Measurements from ENCODE around the gene CAMKMT. TPM values are rescaled to one million over a fixed set of nuclear protein-coding genes. Genes with fewer than 3 reads are reported as not detected.
A peak's percentile ranks its signal among the peaks of the same experiment; 100 is the strongest.

The CAMKMT gene
- polyA plus RNA-seq, 3 donors: 4.7 to 7.8 (median 7.0) TPM

DNA sequence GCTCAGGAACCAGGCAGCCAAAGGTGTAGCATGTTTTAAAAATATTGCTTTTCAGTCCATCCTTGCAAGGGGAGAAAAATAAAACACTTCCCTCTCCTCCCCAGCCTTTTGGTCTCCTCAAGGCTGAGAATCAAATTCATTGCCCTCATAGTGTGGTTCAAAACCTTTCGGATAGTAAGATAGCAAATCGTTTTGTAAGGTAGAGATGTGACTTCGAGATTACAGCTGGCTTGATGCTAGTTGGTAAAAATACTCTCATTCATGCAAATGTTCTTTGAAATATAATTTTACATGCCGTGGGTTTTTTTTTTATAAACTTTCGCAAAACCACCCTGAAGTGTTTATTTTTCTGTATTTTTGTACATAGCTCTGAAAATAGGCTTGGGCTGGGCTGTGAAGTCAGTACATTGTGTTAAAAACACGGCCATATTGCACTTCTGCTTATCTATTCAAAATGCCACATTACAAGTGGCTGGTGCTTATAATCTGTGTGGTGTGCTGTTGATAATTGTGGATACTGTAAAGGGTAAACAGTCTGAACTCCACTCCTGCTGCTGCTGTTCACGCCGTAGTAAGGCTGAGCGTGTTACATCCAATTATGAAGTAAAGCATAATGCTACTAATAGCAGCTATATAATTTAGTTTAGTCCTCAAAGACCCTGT is 407.7 kb downstream of the CAMKMT start:
- Histone ChIP-seq H3K4me2 (replicated peaks; ENCODE audit: extremely low read depth, low read length, poor library complexity, severe bottlenecking) (no peak overlapping the region), H3K9me3 (replicated peaks in 1 of 2; ENCODE audit: control insufficient read depth in 1 of 2, insufficient read depth in 1 of 2, low read length in 2 of 2) (peaks cover 0 to 7% of the 10 kb centered on the region in 2 donors), H3K36me3 (replicated peaks in 1 of 2; ENCODE audit: control insufficient read depth in 1 of 2, insufficient read depth in 2 of 2, low read length in 2 of 2) (no peaks in the 10 kb centered on the region), H3K27ac (ENCODE audit: low read depth in 1 of 2, low read length in 2 of 2) (no peak overlapping the region), H3K4me3 (replicated peaks in 1 of 3; ENCODE audit: low read depth in 2 of 3, low read length in 3 of 3) (no peak overlapping the region), H3K9ac (ENCODE audit: insufficient read depth, low read length, poor library complexity, severe bottlenecking) (no peak overlapping the region), H3K4me1 (ENCODE audit: control insufficient read depth in 1 of 2, insufficient read depth in 2 of 2, low read length in 2 of 2) (no peaks in the 10 kb centered on the region), H4K20me1 (ENCODE audit: insufficient read depth, low read length) (no peaks in the 10 kb centered on the region), H3K27me3 (ENCODE audit: control insufficient read depth in 2 of 2, insufficient read depth in 2 of 2, low read length in 2 of 2) (peaks cover 50 to 58% of the 10 kb centered on the region in 2 donors), H2AFZ (ENCODE audit: insufficient read depth, low read depth, low read length, poor library complexity, severe bottlenecking) (no peak overlapping the region), H3K79me2 (ENCODE audit: insufficient read depth, low read length) (no peaks in the 10 kb centered on the region)
- intact Hi-C loops (cut with micrococcal nuclease): no loop called here
- TF ChIP-seq, protein P1, sequence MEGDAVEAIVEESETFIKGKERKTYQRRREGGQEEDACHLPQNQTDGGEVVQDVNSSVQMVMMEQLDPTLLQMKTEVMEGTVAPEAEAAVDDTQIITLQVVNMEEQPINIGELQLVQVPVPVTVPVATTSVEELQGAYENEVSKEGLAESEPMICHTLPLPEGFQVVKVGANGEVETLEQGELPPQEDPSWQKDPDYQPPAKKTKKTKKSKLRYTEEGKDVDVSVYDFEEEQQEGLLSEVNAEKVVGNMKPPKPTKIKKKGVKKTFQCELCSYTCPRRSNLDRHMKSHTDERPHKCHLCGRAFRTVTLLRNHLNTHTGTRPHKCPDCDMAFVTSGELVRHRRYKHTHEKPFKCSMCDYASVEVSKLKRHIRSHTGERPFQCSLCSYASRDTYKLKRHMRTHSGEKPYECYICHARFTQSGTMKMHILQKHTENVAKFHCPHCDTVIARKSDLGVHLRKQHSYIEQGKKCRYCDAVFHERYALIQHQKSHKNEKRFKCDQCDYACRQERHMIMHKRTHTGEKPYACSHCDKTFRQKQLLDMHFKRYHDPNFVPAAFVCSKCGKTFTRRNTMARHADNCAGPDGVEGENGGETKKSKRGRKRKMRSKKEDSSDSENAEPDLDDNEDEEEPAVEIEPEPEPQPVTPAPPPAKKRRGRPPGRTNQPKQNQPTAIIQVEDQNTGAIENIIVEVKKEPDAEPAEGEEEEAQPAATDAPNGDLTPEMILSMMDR (IDR thresholded peaks at IDR 0.05): no peak
- H3K4me3 Mint-ChIP-seq: peak overlapping the region in 1 of 2 donors; percentile 73
- no peak for DNase-seq
- WGBS (ENCODE audit: insufficient coverage): no CpG with 5 or more reads among the region's 9 CpGs
- H3K27ac Mint-ChIP-seq: no peak overlapping the region
- H3K36me3 Mint-ChIP-seq: peaks cover 0 to 7% of the 10 kb centered on the region in 2 donors
- H3K9me3 Mint-ChIP-seq: peaks cover 0 to 10% (median 0%) of the 10 kb centered on the region in 7 donors
- H3K27me3 Mint-ChIP-seq (ENCODE audit: low read depth in 3 of 3): peaks cover 41 to 54% (median 45%) of the 10 kb centered on the region in 3 donors
- no peaks in the 10 kb centered on the region for H3K4me1 Mint-ChIP-seq

DNA sequence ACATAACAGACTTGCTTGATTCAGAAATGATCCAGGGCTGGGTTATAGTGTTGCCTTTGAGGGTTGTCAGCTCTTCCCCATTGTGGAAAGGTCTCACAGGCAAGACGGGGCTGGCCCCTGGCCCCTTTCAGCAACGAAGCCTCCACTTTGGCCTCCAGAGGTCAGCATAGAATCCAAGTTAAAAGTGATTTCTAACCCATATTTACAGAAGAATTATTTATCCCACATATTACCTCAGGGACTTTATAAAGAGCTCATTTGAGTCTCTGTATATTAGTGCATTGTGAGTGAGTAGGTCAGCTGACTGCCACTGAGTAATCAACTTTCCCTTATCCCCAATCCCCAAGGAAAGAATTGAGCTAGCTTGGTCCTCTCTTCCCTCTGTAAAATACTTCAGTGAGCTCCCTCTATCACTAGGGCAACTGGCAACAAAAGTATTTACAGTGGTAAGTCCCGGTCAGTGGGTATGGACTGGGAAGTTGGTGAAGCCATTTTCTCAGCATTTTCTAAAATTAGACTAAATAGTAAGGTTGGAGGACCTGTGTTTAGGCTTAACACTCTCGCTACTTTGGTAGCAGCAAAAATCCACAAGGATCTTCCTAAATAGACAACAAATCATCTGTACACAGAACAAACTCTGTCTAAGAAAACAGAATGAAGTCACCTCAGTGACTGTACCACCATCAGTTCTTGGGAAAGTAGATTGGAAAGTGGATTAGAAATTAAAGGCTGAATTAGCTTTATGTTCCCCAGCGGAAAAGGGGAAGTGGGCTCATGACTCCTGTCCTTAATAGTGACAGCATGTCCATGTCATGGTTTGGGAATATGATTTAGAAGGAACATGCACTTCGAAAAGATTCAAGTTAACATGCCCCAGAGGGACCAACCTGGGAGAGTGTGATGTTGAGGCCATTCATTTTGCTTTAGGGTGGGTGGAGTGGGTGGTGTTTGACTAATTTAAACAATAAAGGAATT is 408.8 kb downstream of the CAMKMT start:
- peak overlapping the region in 1 of 2 donors; percentile 44 for H3K4me3 Mint-ChIP-seq
- H3K27me3 Mint-ChIP-seq (ENCODE audit: low read depth in 3 of 3): peaks cover 42 to 53% (median 42%) of the 10 kb centered on the region in 3 donors
- H3K4me3 ChIP-seq (replicated peaks in 1 of 3; ENCODE audit: low read depth in 2 of 3, low read length in 3 of 3): no peak overlapping the region
- no peaks in the 10 kb centered on the region for H4K20me1 ChIP-seq (ENCODE audit: insufficient read depth, low read length)
- H3K9me3 Mint-ChIP-seq: peaks cover 0 to 10% (median 0%) of the 10 kb centered on the region in 7 donors
- no peaks in the 10 kb centered on the region for H3K79me2 ChIP-seq (ENCODE audit: insufficient read depth, low read length)
- no peak overlapping the region for H3K27ac Mint-ChIP-seq
- no peaks in the 10 kb centered on the region for H3K36me3 ChIP-seq (replicated peaks in 1 of 2; ENCODE audit: control insufficient read depth in 1 of 2, insufficient read depth in 2 of 2, low read length in 2 of 2)
- no peaks in the 10 kb centered on the region for H3K4me1 Mint-ChIP-seq
- no peak overlapping the region for H3K27ac ChIP-seq (ENCODE audit: low read depth in 1 of 2, low read length in 2 of 2)
- H3K27me3 ChIP-seq (ENCODE audit: control insufficient read depth in 2 of 2, insufficient read depth in 2 of 2, low read length in 2 of 2): peaks cover 57 to 58% of the 10 kb centered on the region in 2 donors
- no peak overlapping the region for H3K4me2 ChIP-seq (replicated peaks; ENCODE audit: extremely low read depth, low read length, poor library complexity, severe bottlenecking)
- no peaks in the 10 kb centered on the region for H3K4me1 ChIP-seq (ENCODE audit: control insufficient read depth in 1 of 2, insufficient read depth in 2 of 2, low read length in 2 of 2)
- H3K36me3 Mint-ChIP-seq: peaks cover 0 to 7% of the 10 kb centered on the region in 2 donors
- intact Hi-C loops (cut with micrococcal nuclease): no loop called here
- WGBS (ENCODE audit: insufficient coverage): 65% methylated on average over 2 of the region's 6 CpGs
- no peak overlapping the region for H3K9ac ChIP-seq (ENCODE audit: insufficient read depth, low read length, poor library complexity, severe bottlenecking)
- no peak overlapping the region for H2AFZ ChIP-seq (ENCODE audit: insufficient read depth, low read depth, low read length, poor library complexity, severe bottlenecking)
- peaks cover 0 to 7% of the 10 kb centered on the region in 2 donors for H3K9me3 ChIP-seq (replicated peaks in 1 of 2; ENCODE audit: control insufficient read depth in 1 of 2, insufficient read depth in 1 of 2, low read length in 2 of 2)
- no peak for DNase-seq
- TF ChIP-seq, protein P1 (IDR thresholded peaks at IDR 0.05): no peak
